HG03575 (cell line): ENCODE results near the gene TTC28.

Source experiments
- ATAC-seq: cut with Tn5 transposase; IDR thresholded peaks from one replicate; pipeline ENCODE4 v1.9.1; 2021; ENCODE audit not compliant: unreplicated experiment, insufficient number of reproducible peaks, low FRiP score; ENCODE audit errors: extremely low read depth

The TTC28 gene

DNA sequence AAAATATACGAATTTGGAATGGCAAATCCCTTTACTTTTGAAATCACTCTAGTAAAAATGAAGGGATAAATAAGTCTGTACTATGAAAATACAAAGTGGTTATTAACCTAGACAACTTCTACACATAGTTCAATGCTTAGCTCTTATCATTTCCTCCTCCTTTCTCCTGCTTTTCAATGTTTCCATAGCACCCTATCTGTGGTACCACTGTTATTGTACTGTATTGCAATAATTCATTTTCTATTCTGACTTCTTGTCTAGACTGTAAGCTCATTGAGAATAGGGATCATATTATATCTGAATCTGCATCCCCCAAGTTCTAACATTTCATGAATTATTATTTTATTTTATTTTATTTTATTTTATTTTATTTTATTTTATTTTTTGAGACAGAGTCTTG, 251.4 kb downstream of the TTC28 start:
- no peak for ATAC-seq

- no peak for ATAC-seq
These were observed 253.1 kb downstream of the TTC28 start for GRCh38 chr22:28426346-28427132.

- ATAC-seq: no peak
These were observed 254.4 kb downstream of the TTC28 start for GRCh38 chr22:28425211-28425610.

DNA sequence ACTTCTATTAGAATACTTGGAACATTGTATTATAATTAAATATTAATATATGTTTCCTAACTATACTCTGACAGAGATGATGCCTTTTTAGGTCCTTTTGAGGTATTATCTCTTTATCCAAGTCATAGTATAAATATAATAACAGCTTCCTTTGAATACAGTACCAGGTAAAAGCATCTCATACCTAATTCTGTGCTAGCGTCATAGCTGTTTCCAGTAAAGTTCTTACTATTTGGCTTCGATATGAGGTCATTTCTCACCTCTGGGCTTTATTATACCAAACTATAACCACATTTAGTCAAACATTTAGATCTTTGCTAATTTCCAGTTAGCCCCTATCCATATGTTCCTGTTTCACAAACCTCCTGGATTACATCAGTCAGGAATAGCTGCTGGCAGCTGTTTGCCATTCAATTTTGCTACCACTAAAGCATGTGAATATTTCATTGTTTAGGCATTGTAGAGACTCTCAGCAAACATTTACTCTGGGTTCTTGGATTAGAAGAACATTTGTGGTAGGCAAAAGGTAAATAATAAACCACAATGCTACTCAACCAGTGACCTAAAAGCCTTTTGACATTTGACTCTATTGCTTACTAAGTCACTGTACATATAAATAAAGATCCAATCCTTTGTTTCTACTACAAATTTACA, 255.1 kb downstream of the TTC28 start:
- no peak for ATAC-seq

DNA sequence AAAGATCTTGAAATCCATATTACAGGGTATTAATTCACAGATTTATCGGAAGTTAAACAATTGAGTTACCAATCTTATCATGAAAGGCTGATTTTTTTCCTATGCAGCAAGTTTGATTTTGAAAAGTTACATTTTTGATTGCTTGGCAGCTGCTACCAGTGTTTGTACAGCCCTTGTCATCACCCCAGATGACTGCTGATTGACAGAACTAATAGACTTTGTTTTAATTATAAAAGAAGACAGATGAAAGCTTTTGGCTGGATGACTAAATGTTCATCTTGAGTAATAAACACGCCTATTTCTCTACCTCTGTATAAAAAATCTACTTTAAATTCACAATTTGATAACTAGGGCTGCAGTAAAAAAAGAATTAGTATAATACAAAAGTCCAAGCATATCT, 259.7 kb downstream of the TTC28 start:
- no peak for ATAC-seq

- ATAC-seq: no peak
These were observed 261.6 kb downstream of the TTC28 start for GRCh38 chr22:28418008-28418407.

GRCh38 chr22:28417431-28417830, 262.2 kb downstream of the TTC28 start:
- no peak for ATAC-seq

DNA sequence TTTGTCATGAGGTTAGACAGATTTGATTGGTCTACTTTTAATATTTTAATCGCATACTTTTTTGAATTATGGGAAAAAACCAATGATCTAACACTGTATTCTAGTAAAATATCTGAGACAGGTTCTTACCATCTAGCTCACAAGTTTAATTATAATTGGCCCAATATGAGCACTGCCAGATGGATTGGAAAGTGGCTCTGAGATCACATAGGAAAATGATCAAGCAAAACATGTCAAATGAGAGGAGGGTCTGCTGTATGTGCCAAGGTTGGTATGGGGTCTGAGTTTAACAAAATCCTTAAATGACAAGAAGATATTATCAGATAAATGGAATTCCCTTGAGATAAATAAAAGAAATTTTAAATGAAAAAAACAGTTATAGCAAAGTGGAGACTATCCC, 264.7 kb downstream of the TTC28 start:
- no peak for ATAC-seq

- ATAC-seq: no peak
These were observed 265.8 kb downstream of the TTC28 start for GRCh38 chr22:28413612-28414399.

- ATAC-seq: no peak
These were observed 267.5 kb downstream of the TTC28 start for GRCh38 chr22:28412109-28412508.

DNA sequence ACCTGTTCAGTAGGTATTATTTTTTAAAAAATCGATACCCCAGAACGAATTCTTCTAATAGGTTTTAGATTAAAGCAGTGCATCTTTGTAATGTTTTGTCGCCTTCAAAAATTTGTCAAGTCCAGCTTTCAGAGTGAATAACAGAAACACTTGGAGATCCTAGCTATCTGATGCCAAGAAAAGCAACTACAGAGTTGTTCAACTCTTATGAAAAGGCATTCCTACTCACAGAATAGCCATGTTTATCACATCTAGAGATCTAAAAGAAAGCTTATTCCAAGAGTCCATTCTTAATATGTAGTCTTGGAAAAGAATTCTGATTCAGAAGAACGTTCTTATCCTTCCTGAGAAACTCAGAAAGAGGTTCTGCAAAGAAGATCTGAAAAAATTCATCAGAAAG, 268.5 kb downstream of the TTC28 start:
- no peak for ATAC-seq

DNA sequence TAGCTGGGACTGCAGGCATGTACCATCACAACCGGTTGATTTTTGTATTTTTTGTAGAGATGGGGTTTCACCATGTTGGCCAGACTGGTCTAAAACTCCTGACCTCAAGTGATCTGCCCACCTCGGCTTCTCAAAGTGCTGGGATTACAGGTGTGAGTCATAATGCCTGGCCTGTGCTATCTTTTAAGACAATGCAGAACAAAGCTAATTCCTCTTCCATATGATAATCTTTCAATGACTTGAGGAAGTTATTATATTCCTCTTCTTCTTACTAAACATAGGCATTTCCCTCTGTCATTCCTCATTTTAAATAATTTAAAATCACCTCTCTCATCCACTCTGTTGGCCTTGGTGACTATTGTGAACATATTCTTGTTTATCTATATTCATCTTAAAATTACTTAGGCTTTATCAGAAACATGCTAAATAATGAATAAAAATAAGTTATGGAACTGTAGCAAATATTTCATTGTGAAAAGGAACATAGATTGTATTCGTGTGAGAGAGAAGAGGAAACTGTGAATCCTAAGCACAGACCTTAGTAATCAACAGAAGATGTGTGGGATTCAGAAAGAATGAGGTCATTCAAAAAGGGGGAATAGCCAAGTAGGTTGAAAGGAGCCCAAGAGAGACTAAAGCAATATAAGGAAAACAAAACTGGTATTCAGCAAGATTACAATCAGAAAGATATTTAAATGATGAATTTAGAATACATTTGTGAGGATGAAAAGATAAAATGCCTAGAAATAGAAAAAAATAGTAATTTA, 269.4 kb downstream of the TTC28 start:
- no peak for ATAC-seq

- no peak for ATAC-seq
These were observed 270.9 kb downstream of the TTC28 start for GRCh38 chr22:28408709-28409108.

DNA sequence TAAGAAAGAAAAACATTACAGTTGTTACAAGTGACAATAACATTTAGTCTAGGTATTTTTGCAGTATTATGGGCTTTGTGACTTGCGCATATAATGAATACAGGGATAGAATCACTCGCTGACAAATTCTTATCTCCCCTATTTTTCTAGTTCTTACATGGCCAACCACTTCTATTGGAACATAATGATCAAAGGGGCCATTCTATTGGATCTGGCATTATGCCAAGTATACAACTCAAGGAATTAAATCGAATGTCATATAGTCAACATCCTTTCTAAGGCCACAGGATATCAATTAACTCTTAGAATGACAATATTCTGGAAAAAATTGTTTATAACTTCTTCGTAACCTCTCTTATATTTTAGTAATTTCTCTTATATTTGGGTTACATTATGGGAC, 272.0 kb downstream of the TTC28 start:
- no peak for ATAC-seq

- no peak for ATAC-seq
These were observed 273.4 kb downstream of the TTC28 start for GRCh38 chr22:28406246-28406645.

GRCh38 chr22:28405588-28405987, 274.1 kb downstream of the TTC28 start:
- no peak for ATAC-seq

- ATAC-seq: no peak
These were observed 277.1 kb downstream of the TTC28 start for GRCh38 chr22:28402539-28402938.

GRCh38 chr22:28402060-28402459, 277.6 kb downstream of the TTC28 start:
- ATAC-seq: no peak

DNA sequence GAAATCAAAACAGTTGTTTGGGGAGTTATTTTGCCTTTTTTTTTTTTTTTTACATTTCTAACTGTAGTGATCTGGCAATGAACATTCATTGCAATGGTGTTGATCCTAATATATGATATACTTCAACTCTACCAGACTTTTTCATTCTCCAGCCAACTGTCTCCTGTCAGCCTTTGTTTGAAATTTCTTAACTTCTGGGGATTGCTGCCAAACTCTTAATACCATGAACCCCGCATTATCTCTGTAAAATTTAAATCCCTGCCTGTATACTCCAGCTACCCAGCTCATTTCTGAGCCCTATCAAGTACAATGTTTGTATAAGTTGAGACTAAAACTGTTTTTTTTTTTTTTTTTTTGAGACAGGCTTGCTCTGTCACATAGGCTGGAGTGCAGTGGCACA, 280.7 kb downstream of the TTC28 start:
- ATAC-seq: no peak
